Prostate gland (tissue), 2 donors: ENCODE results near the gene EIF5B.

ENCODE experiments used
- CTCF ChIP-seq, 4 experiments: fragments of 200-600 bp in 2 of 4; fragments of 450-650 bp in 2 of 4; sonication (generic) in 2 of 4; IDR thresholded peaks; 1 replicate in 3 of 4; 2 replicates in 1 of 4; pipeline ENCODE4 v1.5.1; 2016 to 2019; ENCODE audit warnings: antibody characterized with exemption in 4 of 4, mild to moderate bottlenecking in 2 of 4, moderate library complexity in 2 of 4
- POLR2A ChIP-seq: fragments of 450-650 bp; IDR thresholded peaks from one replicate; pipeline ENCODE4 v1.6.1; 2016; ENCODE audit warnings: antibody characterized with exemption, mild to moderate bottlenecking

GRCh38 chr2:99382143-99382542 lies 45.0 kb downstream of the EIF5B start:
- TF ChIP-seq CTCF (IDR thresholded peaks at IDR 0.05) (no peak), POLR2A (no peak)
